ENCODE results near the gene BMPR2. TPM values are rescaled to one million over a fixed set of nuclear protein-coding genes. Genes with fewer than 3 reads are reported as not detected.

The BMPR2 gene
- total RNA-seq, 1 donor from 2014 or later: 16.5 TPM

DNA sequence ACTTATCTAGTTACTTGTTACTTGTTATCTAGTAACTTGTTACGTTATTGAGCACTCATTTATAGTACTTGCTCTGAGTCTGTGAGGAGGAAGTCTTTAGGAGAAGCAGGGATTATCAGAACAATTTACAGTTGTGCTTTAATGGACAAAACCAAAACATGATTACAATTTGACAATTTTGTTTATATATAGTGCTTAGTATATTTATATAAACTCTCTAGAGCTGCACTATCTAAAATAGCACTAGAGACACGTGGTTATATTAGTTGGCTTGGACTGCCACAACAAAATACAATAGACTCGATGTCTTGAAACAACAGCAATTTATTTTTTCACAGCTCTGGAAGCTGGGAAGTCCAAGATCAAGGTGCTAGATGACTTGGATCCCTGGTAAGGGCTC, 78.4 kb downstream of the BMPR2 start:
- Mint-ChIP-seq H3K4me1 (peaks cover 3% of the 10 kb centered on the region), H3K9me3 (no peaks in the 10 kb centered on the region), H3K27me3 (no peaks in the 10 kb centered on the region), H3K36me3 (ENCODE audit: low read depth) (peaks cover 3% of the 10 kb centered on the region), H3K27ac (no peak overlapping the region), H3K4me3 (no peak overlapping the region)
- ChIA-PET POLR2A (no interaction called here), CTCF (no interaction called here)
- no peak for DNase-seq
- intact Hi-C loops (cut with micrococcal nuclease): no loop called here
- ATAC-seq (ENCODE audit: low read depth): no peak
- TF ChIP-seq, protein P1, sequence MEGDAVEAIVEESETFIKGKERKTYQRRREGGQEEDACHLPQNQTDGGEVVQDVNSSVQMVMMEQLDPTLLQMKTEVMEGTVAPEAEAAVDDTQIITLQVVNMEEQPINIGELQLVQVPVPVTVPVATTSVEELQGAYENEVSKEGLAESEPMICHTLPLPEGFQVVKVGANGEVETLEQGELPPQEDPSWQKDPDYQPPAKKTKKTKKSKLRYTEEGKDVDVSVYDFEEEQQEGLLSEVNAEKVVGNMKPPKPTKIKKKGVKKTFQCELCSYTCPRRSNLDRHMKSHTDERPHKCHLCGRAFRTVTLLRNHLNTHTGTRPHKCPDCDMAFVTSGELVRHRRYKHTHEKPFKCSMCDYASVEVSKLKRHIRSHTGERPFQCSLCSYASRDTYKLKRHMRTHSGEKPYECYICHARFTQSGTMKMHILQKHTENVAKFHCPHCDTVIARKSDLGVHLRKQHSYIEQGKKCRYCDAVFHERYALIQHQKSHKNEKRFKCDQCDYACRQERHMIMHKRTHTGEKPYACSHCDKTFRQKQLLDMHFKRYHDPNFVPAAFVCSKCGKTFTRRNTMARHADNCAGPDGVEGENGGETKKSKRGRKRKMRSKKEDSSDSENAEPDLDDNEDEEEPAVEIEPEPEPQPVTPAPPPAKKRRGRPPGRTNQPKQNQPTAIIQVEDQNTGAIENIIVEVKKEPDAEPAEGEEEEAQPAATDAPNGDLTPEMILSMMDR (IDR thresholded peaks at IDR 0.05): no peak

DNA sequence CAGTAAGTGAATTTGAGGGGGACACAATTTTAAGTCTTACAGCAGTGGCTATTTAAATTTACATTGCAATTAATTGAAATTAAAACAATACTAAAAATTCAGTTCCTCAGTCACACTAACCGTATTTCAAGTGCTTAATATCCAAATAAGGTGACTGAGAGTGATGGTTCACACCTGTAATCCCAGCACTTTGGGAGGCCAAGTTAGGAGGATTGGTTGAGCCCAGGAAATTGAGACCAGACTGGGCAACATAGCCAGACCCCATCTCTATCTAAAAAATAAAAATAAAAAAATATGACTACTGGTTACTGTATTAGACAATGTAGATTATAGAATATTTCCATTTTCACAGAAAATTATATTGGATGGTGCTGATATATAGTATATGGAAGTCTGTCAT, 79.0 kb downstream of the BMPR2 start:
- Mint-ChIP-seq H3K4me3 (no peak overlapping the region), H3K27ac (no peak overlapping the region), H3K9me3 (peaks cover 4% of the 10 kb centered on the region), H3K27me3 (no peaks in the 10 kb centered on the region), H3K36me3 (ENCODE audit: low read depth) (peaks cover 6% of the 10 kb centered on the region), H3K4me1 (peaks cover 3% of the 10 kb centered on the region)
- ATAC-seq (ENCODE audit: low read depth) (no peak), DNase-seq (no peak)
- intact Hi-C loops (cut with micrococcal nuclease): no loop called here
- TF ChIP-seq, protein P1 (IDR thresholded peaks at IDR 0.05): no peak
- POLR2A ChIA-PET: no interaction called here
- CTCF ChIA-PET: no interaction called here

DNA sequence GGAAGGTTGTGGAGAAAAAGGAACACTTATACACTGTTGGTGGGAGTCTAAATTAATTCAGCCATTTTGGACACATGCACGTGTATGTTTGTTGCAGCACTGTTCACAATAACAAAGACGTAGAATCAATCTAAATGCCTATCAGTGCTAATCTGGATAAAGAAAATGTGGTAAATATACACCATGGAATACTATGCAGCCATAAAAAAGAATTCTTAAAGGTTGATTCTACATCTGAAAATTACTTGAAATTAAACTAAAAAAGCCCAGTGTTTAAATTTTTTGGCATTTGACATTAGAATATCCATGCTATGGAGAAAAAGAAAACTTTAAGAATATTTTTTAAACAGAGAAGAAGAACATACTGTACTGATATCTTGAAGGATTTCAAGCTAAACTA, 84.0 kb downstream of the BMPR2 start:
- Mint-ChIP-seq H3K27me3 (no peaks in the 10 kb centered on the region), H3K4me3 (no peak overlapping the region), H3K36me3 (ENCODE audit: low read depth) (peaks cover 8% of the 10 kb centered on the region), H3K4me1 (no peaks in the 10 kb centered on the region), H3K27ac (no peak overlapping the region), H3K9me3 (peaks cover 4% of the 10 kb centered on the region)
- ChIA-PET POLR2A (no interaction called here), CTCF (no interaction called here)
- intact Hi-C loops (cut with micrococcal nuclease): no loop called here
- TF ChIP-seq, protein P1 (IDR thresholded peaks at IDR 0.05): no peak
- DNase-seq: no peak
- ATAC-seq (ENCODE audit: low read depth): no peak

DNA sequence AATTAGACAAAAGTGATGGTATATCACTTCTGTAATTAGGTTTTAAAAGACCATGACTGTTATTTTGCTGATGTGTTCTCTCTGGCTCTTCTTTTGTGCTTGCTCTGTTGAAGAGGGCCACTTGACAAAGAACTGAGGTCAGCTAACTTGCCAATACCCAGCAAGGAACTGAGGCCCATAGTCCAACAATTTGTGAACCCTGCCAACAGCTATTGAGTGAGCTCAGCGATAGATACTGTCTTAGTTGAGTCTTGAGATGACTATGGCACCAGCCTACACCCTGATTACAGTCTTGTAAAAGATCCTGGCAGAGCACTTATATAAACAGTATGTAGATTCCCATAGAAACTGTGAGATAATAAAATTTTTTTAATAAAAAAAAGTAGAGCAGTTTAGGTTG, 103.0 kb downstream of the BMPR2 start:
- ATAC-seq (ENCODE audit: low read depth) (no peak), DNase-seq (no peak)
- ChIA-PET POLR2A (no interaction called here), CTCF (no interaction called here)
- Mint-ChIP-seq H3K27me3 (no peaks in the 10 kb centered on the region), H3K4me1 (no peaks in the 10 kb centered on the region), H3K36me3 (ENCODE audit: low read depth) (peaks cover 9% of the 10 kb centered on the region), H3K4me3 (no peak overlapping the region), H3K27ac (no peak overlapping the region), H3K9me3 (peaks cover 3% of the 10 kb centered on the region)
- intact Hi-C loops (cut with micrococcal nuclease): no loop called here
- TF ChIP-seq, protein P1 (IDR thresholded peaks at IDR 0.05): no peak

DNA sequence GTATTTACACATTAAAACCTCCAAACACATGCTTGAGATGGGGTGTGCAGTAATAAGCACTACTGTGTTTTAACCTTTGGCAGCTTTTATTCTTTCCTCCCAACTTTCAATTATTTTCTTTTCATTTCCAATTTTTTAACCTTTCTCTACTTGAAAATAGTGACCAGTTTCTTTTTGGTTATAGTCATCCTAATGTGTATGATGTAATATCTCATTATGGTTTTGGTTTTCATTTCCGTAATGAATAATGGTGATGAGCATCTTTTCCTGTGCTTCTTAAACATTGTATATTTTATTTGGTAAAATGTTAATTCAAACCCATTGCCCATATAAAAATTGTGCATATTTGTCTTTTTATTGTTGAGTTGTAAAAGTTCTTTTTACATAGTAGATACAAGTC, 103.5 kb downstream of the BMPR2 start:
- H3K36me3 Mint-ChIP-seq (ENCODE audit: low read depth): peaks cover 9% of the 10 kb centered on the region
- ChIA-PET CTCF (no interaction called here), POLR2A (no interaction called here)
- H3K27me3 Mint-ChIP-seq: no peaks in the 10 kb centered on the region
- no peaks in the 10 kb centered on the region for H3K4me1 Mint-ChIP-seq
- TF ChIP-seq, protein P1 (IDR thresholded peaks at IDR 0.05): no peak
- ATAC-seq (ENCODE audit: low read depth) (no peak), DNase-seq (no peak)
- no peak overlapping the region for H3K27ac Mint-ChIP-seq
- peaks cover 3% of the 10 kb centered on the region for H3K9me3 Mint-ChIP-seq
- intact Hi-C loops (cut with micrococcal nuclease): no loop called here
- no peak overlapping the region for H3K4me3 Mint-ChIP-seq
